H1 (cell line): Measurements from ENCODE around the gene SMTNL1. TPM values are rescaled to one million over a fixed set of nuclear protein-coding genes. Genes with fewer than 3 reads are reported as not detected.

Experiments
- CTCF ChIA-PET: fragments of 300-600 bp; sonication (Branson Sonifier 250); formaldehyde crosslinking; loops from one replicate; lab custom pipeline; 2021; ENCODE audit not compliant: partially characterized antibody; lab: Charles Lee
- POLR2A ChIA-PET: fragments of 300-600 bp; sonication (Branson Sonifier 250); formaldehyde crosslinking; loops from one replicate; lab custom pipeline; 2021; ENCODE audit warnings: inconsistent platforms; ENCODE audit not compliant: partially characterized antibody; lab: Charles Lee
- DNase-seq, 2 experiments: peaks; one replicate each; pipeline versions ENCODE4 v3.0.0 to v3.0.0-alpha.2; 2010 to 2022; ENCODE audit warnings: low spot score in 2 of 2, low read depth in 1 of 2, mixed read lengths in 1 of 2
- FAIRE-seq: peaks from 2 replicates; lab custom pipeline; 2011; peaks lifted over from hg19 to GRCh38; lab: Jason Lieb, UNC
- H2AFZ ChIP-seq: 2 replicates; pipeline ENCODE4 v1.8.1; 2012; ENCODE audit warnings: low read length, inconsistent platforms
- H2AK5ac ChIP-seq: 2 replicates; pipeline ENCODE4 v1.6.1; 2013; ENCODE audit warnings: low read depth, low read length
- H2BK120ac ChIP-seq: replicated peaks from 2 replicates; pipeline ENCODE3; 2013; ENCODE audit warnings: low read depth, low read length, inconsistent platforms
- H2BK12ac ChIP-seq: 2 replicates; pipeline ENCODE4 v1.6.1; 2013; ENCODE audit warnings: low read depth, low read length
- H2BK15ac ChIP-seq: 2 replicates; pipeline ENCODE4 v1.6.1; 2013; ENCODE audit warnings: low read length
- H2BK20ac ChIP-seq: 2 replicates; pipeline ENCODE4 v1.6.1; 2013; ENCODE audit warnings: low read length
- H2BK5ac ChIP-seq: 2 replicates; pipeline ENCODE4 v1.6.1; 2013; ENCODE audit warnings: low read depth, low read length
- H3K14ac ChIP-seq: 2 replicates; pipeline ENCODE4 v1.6.1; 2013; ENCODE audit warnings: inconsistent platforms; ENCODE audit not compliant: insufficient read length
- H3K18ac ChIP-seq: 2 replicates; pipeline ENCODE4 v1.6.1; 2013; ENCODE audit warnings: low read length; ENCODE audit errors: extremely low read depth
- H3K23ac ChIP-seq: 2 replicates; pipeline ENCODE4 v1.6.1; 2013; ENCODE audit warnings: inconsistent platforms; ENCODE audit not compliant: insufficient read length
- H3K23me2 ChIP-seq: 2 replicates; pipeline ENCODE4 v1.6.1; 2013; ENCODE audit warnings: low read depth, low read length
- H3K27ac ChIP-seq: 2 replicates; pipeline ENCODE4 v1.6.1; 2011; ENCODE audit warnings: low read depth, low read length, inconsistent platforms
- H3K27me3 ChIP-seq, 4 experiments: replicated peaks in 1 of 4; 1 replicate in 1 of 4; 2 replicates in 3 of 4; pipeline versions ENCODE4 v1.6.1 to v1.8.1; 2011 to 2013; ENCODE audit warnings: low read length in 3 of 4, mild to moderate bottlenecking in 3 of 4, inconsistent platforms in 2 of 4, mixed read lengths in 2 of 4, moderate library complexity in 1 of 4; ENCODE audit not compliant: control insufficient read depth in 3 of 4, insufficient read depth in 3 of 4; ENCODE audit errors: extremely low read depth in 1 of 4
- H3K36me3 ChIP-seq, 4 experiments: 2 replicates each; pipeline versions ENCODE4 v1.6.1 to v1.8.1; 2011 to 2013; ENCODE audit warnings: mild to moderate bottlenecking in 4 of 4, low read length in 3 of 4, moderate library complexity in 2 of 4, control low read depth in 1 of 4, inconsistent platforms in 1 of 4; ENCODE audit not compliant: insufficient read depth in 4 of 4, control insufficient read depth in 2 of 4
- H3K4ac ChIP-seq: replicated peaks from 2 replicates; pipeline ENCODE3; 2013; ENCODE audit warnings: low read length, low read depth, mixed read lengths, inconsistent platforms; ENCODE audit not compliant: insufficient read length
- H3K4me1 ChIP-seq, 4 experiments: replicated peaks in 1 of 4; 1 replicate in 1 of 4; 2 replicates in 3 of 4; pipeline versions ENCODE4 v1.6.1 to v1.8.1; 2011 to 2013; ENCODE audit warnings: low read length in 3 of 4, inconsistent platforms in 2 of 4, mixed read lengths in 1 of 4; ENCODE audit not compliant: insufficient read depth in 4 of 4, control insufficient read depth in 3 of 4
- H3K4me2 ChIP-seq, 2 experiments: 2 replicates each; pipeline versions ENCODE4 v1.6.1 to v1.8.1; 2011 to 2013; ENCODE audit warnings: low read depth in 2 of 2, low read length in 2 of 2, control low read depth in 1 of 2, inconsistent platforms in 1 of 2, mild to moderate bottlenecking in 1 of 2; ENCODE audit not compliant: insufficient read depth in 1 of 2
- H3K4me3 ChIP-seq, 4 experiments: fragments of 200-600, 300-600 bp in 1 of 4; sonication (generic), shearing (Covaris generic), sonication (Bioruptor Twin) in 1 of 4; 2 replicates each; pipeline versions ENCODE4 v1.5.1 to v1.8.1; 2011 to 2016; ENCODE audit warnings: low read length in 4 of 4, low read depth in 3 of 4, control low read depth in 2 of 4, inconsistent platforms in 2 of 4, mild to moderate bottlenecking in 2 of 4, mixed read lengths in 1 of 4, moderate library complexity in 1 of 4; ENCODE audit not compliant: insufficient read depth in 2 of 4; ENCODE audit errors: extremely low read depth in 1 of 4
- H3K56ac ChIP-seq: replicated peaks from 2 replicates; pipeline ENCODE3; 2013; ENCODE audit warnings: low read depth, mild to moderate bottlenecking, mixed read lengths, low read length, inconsistent platforms; ENCODE audit not compliant: insufficient read length
- H3K79me1 ChIP-seq: 2 replicates; pipeline ENCODE4 v1.6.1; 2013; ENCODE audit warnings: low read depth, low read length, control low read depth
- H3K79me2 ChIP-seq, 2 experiments: 2 replicates each; pipeline versions ENCODE4 v1.6.1 to v1.8.1; 2012 to 2013; ENCODE audit warnings: low read length in 2 of 2, mild to moderate bottlenecking in 2 of 2, inconsistent platforms in 1 of 2; ENCODE audit not compliant: insufficient read depth in 2 of 2, control insufficient read depth in 1 of 2
- H3K9ac ChIP-seq, 4 experiments: replicated peaks in 1 of 4; 1 replicate in 1 of 4; 2 replicates in 3 of 4; pipeline versions ENCODE4 v1.6.1 to v1.8.1; 2011 to 2013; ENCODE audit warnings: low read depth in 3 of 4, low read length in 3 of 4, control low read depth in 2 of 4, mild to moderate bottlenecking in 2 of 4, moderate library complexity in 2 of 4, inconsistent platforms in 1 of 4; ENCODE audit errors: extremely low read depth in 1 of 4
- H3K9me3 ChIP-seq, 2 experiments: 2 replicates each; pipeline versions ENCODE4 v1.6.1 to v1.8.1; 2012 to 2013; ENCODE audit warnings: mild to moderate bottlenecking in 2 of 2, moderate library complexity in 2 of 2, control low read depth in 1 of 2, inconsistent platforms in 1 of 2, low read depth in 1 of 2, low read length in 1 of 2, mixed read lengths in 1 of 2; ENCODE audit not compliant: insufficient read depth in 2 of 2
- H4K20me1 ChIP-seq, 2 experiments: replicated peaks in 1 of 2; 2 replicates each; pipeline versions ENCODE3 to v1.8.1; 2011 to 2013; ENCODE audit warnings: inconsistent platforms in 2 of 2, low read length in 2 of 2, mild to moderate bottlenecking in 1 of 2; ENCODE audit not compliant: insufficient read depth in 2 of 2, control insufficient read depth in 1 of 2
- H4K5ac ChIP-seq: 2 replicates; pipeline ENCODE4 v1.6.1; 2013; ENCODE audit warnings: low read length, low read depth, mixed read lengths, inconsistent platforms; ENCODE audit not compliant: insufficient read length
- H4K8ac ChIP-seq: 2 replicates; pipeline ENCODE4 v1.8.0; 2013; ENCODE audit warnings: mild to moderate bottlenecking, moderate library complexity, low read length, inconsistent platforms; ENCODE audit not compliant: insufficient read depth; ENCODE audit errors: extremely low read depth
- H4K91ac ChIP-seq: replicated peaks from 2 replicates; pipeline ENCODE3; 2013; ENCODE audit warnings: low read length, mixed read lengths, inconsistent platforms; ENCODE audit not compliant: insufficient read length
- CREB1 ChIP-seq: IDR thresholded peaks from 2 replicates; pipeline ENCODE4 v1.6.1; 2012; ENCODE audit warnings: inconsistent platforms
- CTBP2 ChIP-seq: IDR thresholded peaks from 2 replicates; pipeline ENCODE4 v1.7.0; 2011; ENCODE audit warnings: borderline replicate concordance, mild to moderate bottlenecking, moderate library complexity, mixed read lengths, low read length; ENCODE audit not compliant: insufficient read depth, insufficient read length
- EP300 ChIP-seq, 2 experiments: IDR thresholded peaks; 1 replicate in 1 of 2; 2 replicates in 1 of 2; pipeline ENCODE4 v1.6.1; 2011 to 2012; ENCODE audit warnings: low read depth in 2 of 2, low read length in 2 of 2, mild to moderate bottlenecking in 2 of 2, borderline replicate concordance in 1 of 2, inconsistent platforms in 1 of 2, moderate library complexity in 1 of 2
- NRF1 ChIP-seq: IDR thresholded peaks from 2 replicates; pipeline ENCODE4 v1.6.1; 2011; ENCODE audit warnings: mild to moderate bottlenecking, low read depth, low read length, improper control_type of control experiment
- PHF8 ChIP-seq: fragments of 200-600 bp; sonication (generic); conservative IDR thresholded peaks from 2 replicates; pipeline ENCODE4 v1.7.1; 2012; ENCODE audit warnings: low read depth, mild to moderate bottlenecking, inconsistent platforms, low read length, moderate library complexity
- POLR2AphosphoS5 ChIP-seq: IDR thresholded peaks from 2 replicates; pipeline ENCODE4 v1.6.1; 2011; ENCODE audit warnings: low read depth, low read length
- RNF2 ChIP-seq: fragments of 200-900, 300-1000 bp; sonication (generic); IDR thresholded peaks from 2 replicates; pipeline ENCODE4 v1.7.1; 2016; ENCODE audit warnings: borderline replicate concordance, low read depth, mild to moderate bottlenecking, antibody characterized with exemption, low read length; ENCODE audit not compliant: poor library complexity, severe bottlenecking; ENCODE audit errors: missing control alignments
- SUZ12 ChIP-seq: fragments of 200-600 bp; sonication (generic); IDR thresholded peaks from 2 replicates; pipeline ENCODE4 v1.6.1; 2012; ENCODE audit warnings: mild to moderate bottlenecking, inconsistent platforms, low read length, moderate library complexity, mixed read lengths
- TBP ChIP-seq: IDR thresholded peaks from 2 replicates; pipeline ENCODE4 v1.6.1; 2011; ENCODE audit warnings: low read depth, low read length, improper control_type of control experiment
- WGBS, 2 experiments: shearing (Covaris generic) in 1 of 2; methylation state at CpG; one replicate each; pipeline versions ENCODE4 v1.1.6 to v1.1.7; 2013 to 2015; ENCODE audit warnings: low lambda C conversion rate in 2 of 2, mixed read lengths in 2 of 2, inconsistent platforms in 1 of 2, low coverage in 1 of 2, missing lambda C conversion rate in 1 of 2; ENCODE audit not compliant: insufficient replicate concordance in 2 of 2, insufficient coverage in 1 of 2, insufficient read length in 1 of 2; ENCODE audit errors: extremely low coverage in 1 of 2, missing lambda C conversion rate in 1 of 2; 5-methylcytosine and 5-hydroxymethylcytosine counted together
- polyA plus RNA-seq, 7 experiments: library from polyadenylated mRNA; depleted of rRNA in 3 of 7; stranded (reverse) in 5 of 7; unstranded in 2 of 7; fragments of >200 nt in 5 of 7; fragments of 200-250 nt in 2 of 7; gene quantifications; 1 replicate in 5 of 7; 2 replicates in 1 of 7; 4 replicates in 1 of 7; pipeline versions ENCODE4 v1.2.1 to v1.2.3, GENCODE V29; 2011 to 2013; ENCODE audit warnings: missing spikeins in 2 of 7, mixed read lengths in 2 of 7
- total RNA-seq: library from RNA; stranded (reverse); fragmentation: NEBNext Ultra II Directional; extraction: Animal tissue kit (Norgen Biotek cat#: 25700); gene quantifications from 2 replicates; pipeline ENCODE4 v1.2.1, GENCODE V29; 2021
- TF ChIP-seq, protein P1 (sequence below): IDR thresholded peaks from 2 replicates; pipeline ENCODE4 v1.6.1; 2011; ENCODE audit warnings: low read depth, mild to moderate bottlenecking, low read length; ENCODE audit not compliant: insufficient read depth
- TF ChIP-seq, protein P2 (sequence below): IDR thresholded peaks from 2 replicates; pipeline ENCODE4 v1.6.1; 2012; ENCODE audit warnings: inconsistent platforms

Gene SMTNL1
- total and polyA plus RNA-seq, 2 of the 8 experiments (the other 6 are each of a cell fraction or from before 2014, with no cell fraction given), result 0.18 TPM; not detected in 1

DNA sequence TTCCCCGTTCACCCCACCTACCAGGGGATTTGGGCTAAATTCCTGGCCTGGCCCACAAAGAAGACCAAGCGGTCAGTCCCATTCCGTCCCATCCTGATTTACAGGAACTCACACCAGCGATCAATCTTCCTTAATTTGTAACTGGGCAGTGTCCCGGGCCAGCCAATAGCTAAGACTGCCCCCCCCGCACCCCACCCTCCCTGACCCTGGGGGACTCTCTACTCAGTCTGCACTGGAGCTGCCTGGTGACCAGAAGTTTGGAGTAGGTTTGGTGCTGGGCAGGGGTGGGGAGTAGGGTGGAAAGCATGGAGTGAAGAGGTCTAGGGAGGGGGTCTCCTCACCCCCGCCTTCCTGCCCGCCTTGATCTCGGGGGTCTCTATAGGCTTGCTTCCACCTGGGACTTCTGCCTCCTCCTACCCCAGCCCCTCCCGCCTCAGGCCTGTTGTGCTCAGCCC lies 60.1 kb downstream of the SMTNL1 start, which contains the start of gene SERPING1:
Gene SERPING1 (plus strand): TSS at position 225 of the 455 bp plus-strand sequence. CDS start 586 bp downstream, outside the sequence.
- CTCF ChIA-PET, result interaction anchor here (1.1 to 20.2 kb wide), 8 partner anchors 10 to 139 kb away, joined by 3 to 286 read pairs (median 6); partner anchors contain the start of gene UBE2L6
- no peak within 1 kb of the TSS for H3K23ac ChIP-seq
- H3K9ac ChIP-seq, result peak within 1 kb of the TSS; percentile 44 to 64 (median 49)
- peak within 1 kb of the TSS; percentile 68; the same call in 1 of the 2 replicates for H3K27ac ChIP-seq
- H3K4ac ChIP-seq, result peak within 1 kb of the TSS; percentile 86
- H2AK5ac ChIP-seq, result no peak within 1 kb of the TSS
- H4K5ac ChIP-seq, result peak within 1 kb of the TSS; percentile 82
- H3K36me3 ChIP-seq, result peaks cover 0 to 2% (median 0%) of the 10 kb centered on the region in 4 experiments; a peak in 1 of 8 replicates
- peak within 1 kb of the TSS; percentile 89; the same call in 1 of the 2 replicates for H2BK15ac ChIP-seq
- H2BK12ac ChIP-seq, result peak within 1 kb of the TSS; percentile 53
- H3K9me3 ChIP-seq, result no peaks in the 10 kb centered on the region
- peak within 1 kb of the TSS; percentile 61 for H3K56ac ChIP-seq
- no peaks in the 10 kb centered on the region for H4K20me1 ChIP-seq
- no peaks in the 10 kb centered on the region; a peak in 3 of 4 replicates for H3K79me2 ChIP-seq
- no peaks in the 10 kb centered on the region for H3K79me1 ChIP-seq
- peaks cover 7% of the 10 kb centered on the region for H3K23me2 ChIP-seq
- H3K4me1 ChIP-seq, result peaks cover 7 to 17% (median 11%) of the 10 kb centered on the region in 4 experiments
- peak within 1 kb of the TSS; percentile 83 for H4K91ac ChIP-seq
- POLR2A ChIA-PET, result interaction anchor here (0.8 to 51.1 kb wide), 10 partner anchors 11 to 273 kb away, joined by 3 to 1546 read pairs (median 8); partner anchors contain the start of genes CLP1, SLC43A1, TNKS1BP1 and UBE2L6
- H3K27me3 ChIP-seq, result no peaks in the 10 kb centered on the region
- peak within 1 kb of the TSS; percentile 93; the same call in 1 of the 2 replicates for H4K8ac ChIP-seq
- H2BK20ac ChIP-seq, result peak within 1 kb of the TSS; percentile 88
- peak within 1 kb of the TSS; percentile 95 for H3K18ac ChIP-seq
- H2AFZ ChIP-seq, result peak within 1 kb of the TSS; percentile 60; the same call in 1 of the 2 replicates
- DNase-seq (no peak), FAIRE-seq (peak; percentile 62)
- H2BK120ac ChIP-seq, result peak within 1 kb of the TSS; percentile 68
- peak within 1 kb of the TSS; percentile 41 to 64 (median 54) for H3K4me3 ChIP-seq
- 2% methylated on average over 9 of the region's 10 CpGs; no CpG with 5 or more reads in 1 of the 2 experiments for WGBS, 2 experiments
- peak within 1 kb of the TSS; percentile 76 to 91 for H3K4me2 ChIP-seq
- H3K14ac ChIP-seq, result no peak within 1 kb of the TSS
- peak within 1 kb of the TSS; percentile 90; the same call in 1 of the 2 replicates for H2BK5ac ChIP-seq
- TF ChIP-seq NRF1 (no peak), RNF2 (no peak), CREB1 (no peak), PHF8 (no peak), POLR2AphosphoS5 (0 out of 2 replicates have a peak, but pooled peaks have one; percentile 24), TBP (0 out of 2 replicates have a peak, but pooled peaks have one; percentile 12), CTBP2 (no peak), EP300 (IDR thresholded peaks at IDR 0.05; ENCODE audit: borderline replicate concordance in 1 of 2, low read depth in 2 of 2, low read length in 2 of 2) (no peak), SUZ12 (no peak)
- TF ChIP-seq, protein P1, sequence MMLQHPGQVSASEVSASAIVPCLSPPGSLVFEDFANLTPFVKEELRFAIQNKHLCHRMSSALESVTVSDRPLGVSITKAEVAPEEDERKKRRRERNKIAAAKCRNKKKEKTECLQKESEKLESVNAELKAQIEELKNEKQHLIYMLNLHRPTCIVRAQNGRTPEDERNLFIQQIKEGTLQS, result no peak
- TF ChIP-seq, protein P2, sequence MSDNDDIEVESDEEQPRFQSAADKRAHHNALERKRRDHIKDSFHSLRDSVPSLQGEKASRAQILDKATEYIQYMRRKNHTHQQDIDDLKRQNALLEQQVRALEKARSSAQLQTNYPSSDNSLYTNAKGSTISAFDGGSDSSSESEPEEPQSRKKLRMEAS, result no peak
